HepG2 (cell line): ENCODE results near the gene HUNK. TPM values are rescaled to one million over a fixed set of nuclear protein-coding genes. Genes with fewer than 3 reads are reported as not detected.

Experiments used
- ATAC-seq: fragments of 200-7000 bp; cut with Tn5 transposase; 3 replicates; pipeline ENCODE4 v1.9.1; 2020; ENCODE audit warnings: mild to moderate bottlenecking, moderate library complexity
- BruUV-seq: library from RNA; stranded (reverse); fragments of 400-500 nt; replicated peaks from 2 replicates; lab custom pipeline; 2021; lab: Mats Ljungman, UMichigan
- CTCF ChIA-PET: fragments of 300-600 bp; formaldehyde crosslinking; extraction: SDS; loops from one replicate; lab custom pipeline; 2021; ENCODE audit warnings: low total read pairs, inconsistent platforms, low intra/inter-chr PET ratio; lab: Yijun Ruan, JAX
- POLR2A ChIA-PET: fragments of 350-600 bp; sonication (Branson Sonifier 250); formaldehyde crosslinking; loops from one replicate; lab custom pipeline; 2020; ENCODE audit warnings: antibody characterized with exemption, inconsistent platforms; lab: Yijun Ruan, JAX
- DNase-seq: peaks from one replicate; pipeline ENCODE4 v3.0.0-alpha.2; 2015; ENCODE audit warnings: low spot score
- FAIRE-seq: peaks from 3 replicates; lab custom pipeline; 2011; peaks lifted over from hg19 to GRCh38; lab: Jason Lieb, UNC
- H2AFZ ChIP-seq: one replicate; pipeline ENCODE4 v1.6.1; 2011; ENCODE audit warnings: low read length, inconsistent platforms
- H3K27ac ChIP-seq: fragments of 300-600 bp; 3 replicates; pipeline ENCODE4 v1.8.0; 2011; ENCODE audit warnings: mixed run types, mild to moderate bottlenecking, mixed read lengths, low read length, inconsistent platforms; ENCODE audit not compliant: insufficient read depth; ENCODE audit errors: extremely low read length
- H3K27me3 ChIP-seq, 2 experiments: fragments of 200-600 bp in 1 of 2; 2 replicates in 1 of 2; 3 replicates in 1 of 2; pipeline versions ENCODE4 v1.6.0 to v1.8.0; 2011; ENCODE audit warnings: low read length in 2 of 2, mild to moderate bottlenecking in 2 of 2, moderate library complexity in 2 of 2, inconsistent platforms in 1 of 2; ENCODE audit not compliant: insufficient read depth in 2 of 2, control insufficient read depth in 1 of 2
- H3K36me3 ChIP-seq, 2 experiments: fragments of 200-600 bp in 1 of 2; replicated peaks in 1 of 2; 2 replicates in 1 of 2; 3 replicates in 1 of 2; pipeline versions ENCODE4 v1.5.1 to v1.8.0; 2011; ENCODE audit warnings: low read length in 2 of 2, inconsistent platforms in 1 of 2; ENCODE audit not compliant: insufficient read depth in 2 of 2, control insufficient read depth in 1 of 2
- H3K4me1 ChIP-seq: 2 replicates; pipeline ENCODE4 v1.5.1; 2012; ENCODE audit warnings: low read length, inconsistent platforms; ENCODE audit not compliant: insufficient read depth
- H3K4me2 ChIP-seq: 2 replicates; pipeline ENCODE4 v1.6.0; 2011; ENCODE audit warnings: low read depth, low read length, inconsistent platforms
- H3K4me3 ChIP-seq, 3 experiments: fragments of 200-600 bp in 1 of 3; sonication (generic), shearing (Covaris generic) in 1 of 3; replicated peaks in 1 of 3; 2 replicates each; pipeline ENCODE4 v1.5.1; 2011 to 2016; ENCODE audit warnings: low read length in 3 of 3, inconsistent platforms in 2 of 3, low read depth in 2 of 3, mild to moderate bottlenecking in 2 of 3, control low read depth in 1 of 3, mixed read lengths in 1 of 3; ENCODE audit not compliant: insufficient read depth in 1 of 3
- H3K79me2 ChIP-seq: one replicate; pipeline ENCODE4 v1.6.1; 2011; ENCODE audit warnings: low read length, inconsistent platforms; ENCODE audit not compliant: insufficient read depth
- H3K9ac ChIP-seq: 2 replicates; pipeline ENCODE4 v1.6.0; 2011; ENCODE audit warnings: mild to moderate bottlenecking, low read depth, low read length, inconsistent platforms; ENCODE audit not compliant: insufficient read depth
- H3K9me3 ChIP-seq: 2 replicates; pipeline ENCODE4 v1.5.1; 2012; ENCODE audit warnings: mild to moderate bottlenecking, low read length
- H4K20me1 ChIP-seq: 2 replicates; pipeline ENCODE4 v1.6.0; 2011; ENCODE audit warnings: inconsistent platforms, mild to moderate bottlenecking, low read length, moderate library complexity; ENCODE audit not compliant: insufficient read depth
- NFIB ChIP-seq: sonication (generic); formaldehyde crosslinking; IDR thresholded peaks from 2 replicates; pipeline ENCODE4 v1.9.0; 2021; ENCODE audit warnings: missing genetic modification reagents, mild to moderate bottlenecking, borderline replicate concordance
- RORA ChIP-seq: sonication (generic); formaldehyde crosslinking; IDR thresholded peaks from 2 replicates; pipeline ENCODE4 v1.5.0; 2020; ENCODE audit warnings: mild to moderate bottlenecking, missing genetic modification reagents, moderate library complexity
- ZHX2 ChIP-seq, 2 experiments: sonication (generic) in 1 of 2; formaldehyde crosslinking in 1 of 2; IDR thresholded peaks; 2 replicates each; pipeline versions ENCODE4 v1.6.1 to v1.9.0; 2014 to 2022; ENCODE audit warnings: antibody characterized with exemption in 1 of 2, borderline replicate concordance in 1 of 2, inconsistent platforms in 1 of 2, low read depth in 1 of 2, missing genetic modification reagents in 1 of 2
- ZNF256 ChIP-seq: sonication (generic); formaldehyde crosslinking; conservative IDR thresholded peaks from 2 replicates; pipeline ENCODE4 v1.4.0; 2020; ENCODE audit warnings: missing genetic modification reagents
- WGBS: methylation state at CpG from one replicate; pipeline ENCODE4 v1.1.6; 2017; ENCODE audit warnings: low lambda C conversion rate; 5-methylcytosine and 5-hydroxymethylcytosine counted together
- in situ Hi-C: cut with HindIII; loops from 2 replicates; pipeline ENCODE4 v1.10.0; 2017; ENCODE audit warnings: low pct_unique_long_range_greater_than_20kb; ENCODE audit not compliant: extremely low pct_ligation_motif_present
- intact Hi-C: fragments of 100-400 bp; cut with micrococcal nuclease; formaldehyde crosslinking; loops from one replicate; pipeline ENCODE4 v1.10.0; 2022; ENCODE audit not compliant: unreplicated experiment
- polyA plus RNA-seq, 8 experiments: library from polyadenylated mRNA; depleted of rRNA in 3 of 8; stranded (reverse) in 7 of 8; unstranded in 1 of 8; fragments of >200 nt; fragmentation: Illumina TruSeq in 4 of 8; extraction: Trizol in 4 of 8; gene quantifications; 2 replicates each; pipeline versions ENCODE4 v1.2.1 to v1.2.3, GENCODE V29; 2011 to 2016; ENCODE audit warnings: low read depth in 4 of 8, missing spikeins in 1 of 8, mixed read lengths in 1 of 8; ENCODE audit not compliant: insufficient read depth in 1 of 8
- total RNA-seq, 5 experiments: library from RNA; depleted of rRNA; stranded (reverse); fragments of >200 nt; fragmentation: Illumina TruSeq; extraction: Trizol; gene quantifications; 2 replicates each; pipeline ENCODE4 v1.2.3, GENCODE V29; 2016; ENCODE audit warnings: low read depth in 1 of 5

Gene HUNK
- total and polyA plus RNA-seq, 2 of the 13 experiments (the other 11 are each of a cell fraction or from before 2014, with no cell fraction given): 1.8 to 1.9 TPM

GRCh38 chr21:31845151-31845729 lies 27.6 kb upstream of the HUNK start:
- in situ Hi-C loops: no loop called here
- BruUV-seq: no TSS peak
- no peak for TF ChIP-seq NFIB (CRISPR knock-in tag)
- no peak for TF ChIP-seq RORA (CRISPR knock-in tag)
- no peak for TF ChIP-seq ZNF256 (CRISPR knock-in tag)
- TF ChIP-seq ZHX2 (IDR thresholded peaks at IDR 0.05; ENCODE audit: low read depth): no peak
- TF ChIP-seq ZHX2 (CRISPR knock-in tag; IDR thresholded peaks at IDR 0.05; ENCODE audit: borderline replicate concordance): no peak
- TF ChIP-seq, all 625 proteins: peak for 0
- 7% methylated on average over 6 of the region's 6 CpGs for WGBS
- no peak overlapping the region for H3K4me2 ChIP-seq
- H3K36me3 ChIP-seq: no peaks in the 10 kb centered on the region
- ChIA-PET CTCF (no interaction called here), POLR2A (no interaction called here)
- H2AFZ ChIP-seq: no peak overlapping the region
- no peaks in the 10 kb centered on the region for H3K9me3 ChIP-seq
- H3K4me3 ChIP-seq: no peak overlapping the region
- H3K4me1 ChIP-seq: no peaks in the 10 kb centered on the region
- no peak overlapping the region for H3K9ac ChIP-seq
- intact Hi-C loops: no loop called here
- no peaks in the 10 kb centered on the region for H3K79me2 ChIP-seq
- H3K27me3 ChIP-seq: peaks cover 0 to 1% of the 10 kb centered on the region in 2 experiments; a peak in 1 of 5 replicates
- FAIRE-seq: no peak
- no peak overlapping the region for H3K27ac ChIP-seq
- ATAC-seq: no peak
- DNase-seq: no peak
- no peaks in the 10 kb centered on the region for H4K20me1 ChIP-seq
